Heart left ventricle (tissue), 16 donors: ENCODE measurements around the gene SCNN1G. TPM values are rescaled to one million over a fixed set of nuclear protein-coding genes. Genes with fewer than 3 reads are reported as not detected.

Experiments used
- ATAC-seq, 4 donors: fragments of 200-7000 bp; cut with Tn5 transposase; one replicate each; pipeline ENCODE4 v1.9.1; 2020 to 2022; ENCODE audit warnings: moderate library complexity in 4 of 4, mild to moderate bottlenecking in 3 of 4, moderate number of reproducible peaks in 1 of 4
- DNase-seq, 5 donors: peaks; one replicate each; pipeline ENCODE4 v3.0.0-alpha.2; 2020
- H3K27ac ChIP-seq, 12 donors: fragments of 200-600 bp; sonication (generic) in 4 of 12; one replicate each; pipeline versions ENCODE4 v1.5.0 to v1.8.0; 2016 to 2022; ENCODE audit warnings: mild to moderate bottlenecking in 2 of 12
- H3K27me3 ChIP-seq, 9 donors: fragments of 200-600 bp; sonication (generic) in 2 of 9; one replicate each; pipeline versions ENCODE4 v1.5.1 to v1.8.0; 2016 to 2022; ENCODE audit warnings: mild to moderate bottlenecking in 3 of 9
- H3K36me3 ChIP-seq, 9 donors: fragments of 200-600 bp; sonication (generic) in 2 of 9; one replicate each; pipeline versions ENCODE4 v1.5.0 to v1.8.0; 2018 to 2022; ENCODE audit warnings: mild to moderate bottlenecking in 2 of 9
- H3K4me1 ChIP-seq, 12 donors: fragments of 200-600 bp; sonication (generic) in 4 of 12; one replicate each; pipeline versions ENCODE4 v1.5.0 to v1.8.0; 2016 to 2022; ENCODE audit warnings: mild to moderate bottlenecking in 3 of 12
- H3K4me3 ChIP-seq, 12 donors: fragments of 200-600 bp; sonication (generic) in 4 of 12; one replicate each; pipeline versions ENCODE4 v1.5.0 to v1.8.0; 2017 to 2022; ENCODE audit warnings: mild to moderate bottlenecking in 9 of 12, moderate library complexity in 4 of 12
- H3K9me3 ChIP-seq, 12 donors: fragments of 200-600 bp; sonication (generic) in 4 of 12; one replicate each; pipeline versions ENCODE4 v1.5.0 to v1.8.0; 2016 to 2022; ENCODE audit warnings: mild to moderate bottlenecking in 1 of 12
- CTCF ChIP-seq, 12 donors: fragments of 200-600 bp; sonication (generic) in 4 of 12; IDR thresholded peaks; one replicate each; pipeline versions ENCODE4 v1.5.0 to v1.8.0; 2018 to 2022; ENCODE audit warnings: antibody characterized with exemption in 12 of 12, mild to moderate bottlenecking in 5 of 12
- POLR2A ChIP-seq, 2 donors: fragments of 450-650 bp; IDR thresholded peaks; one replicate each; pipeline ENCODE4 v1.6.1; 2017; ENCODE audit warnings: antibody characterized with exemption in 2 of 2, mild to moderate bottlenecking in 2 of 2, moderate library complexity in 2 of 2
- WGBS, 4 donors: extraction: QIAGEN DNeasy Blood & Tissue Kit in 2 of 4; methylation state at CpG; one replicate each; pipeline versions ENCODE4 v1.1.5 to v1.1.7; 2013 to 2018; 5-methylcytosine and 5-hydroxymethylcytosine counted together
- intact Hi-C, 10 donors: fragments of 100-400 bp; cut with DNase I; formaldehyde crosslinking; loops; one replicate each; pipeline versions ENCODE4 v1.11.1 to v1.14.2; 2022
- polyA plus RNA-seq, 2 donors: library from polyadenylated mRNA; stranded (reverse); fragments of 200-250 nt; gene quantifications; one replicate each; pipeline ENCODE4 v1.2.3, GENCODE V29; 2013
- total RNA-seq, 9 donors: library from RNA; depleted of rRNA in 2 of 9; stranded (reverse); fragments of >200 nt in 2 of 9; fragmentation: NEBNext Ultra II Directional in 3 of 9; extraction: Animal tissue kit (Norgen Biotek cat#: 25700) in 3 of 9; gene quantifications; one replicate each; pipeline versions ENCODE4 v1.1.0 to v1.2.4, GENCODE V29; 2016 to 2023
- donor health status: ischemic (EF 13 %, LVEDD 7.1; RV severe dilation, severe dysfunction).
- donor health status: healthy with polysubstance abuse.
- donor health status: DM: no; HTN: yes; CAD: no.
- donor health status: DM: no; HTN: no; CAD: no.
- donor health status: ischemic (EF 25% LVEDD 6.9; RV normal size, moderate dysfunction).
- donor health status: ischemic (EF 25% LVEDD 5.7; RV mildly dilated, moderate dysfunction).
- donor health status: healthy.
- donor health status: DM: yes; HTN: yes; CAD: no.
- donor health status: ischemic (EF 35%, LVEDD 5.7; RV mildly dilated, moderate dysfunction).
- donor health status: nonischemic (EF 11% LVEDD 7.7; RV severe dilation, severe dysfunction).
- donor health status: DM: yes; HTN: yes; CAD: no.
- donor health status: PGD.
- donor health status: ischemic (EF 29% LVEDD 5.4; RV normal size, mild dysfunction).
- donor health status: nonischemic (EF 23%, LVEDD 6.1; RV moderate dilation, normal function).

SCNN1G gene
- total and polyA plus RNA-seq, 11 donors = 0.03 to 0.20 (median 0.12) TPM; not detected in 7

- 56 to 67% (median 61%) methylated on average over 1 of the region's 1 CpG for WGBS, 4 donors
- intact Hi-C loops = loop anchor here in 4 of 10 donors (10.0 kb wide), 2 partner anchors 252 to 262 kb away; no protein-coding TSS in a partner anchor
Measured at GRCh38 chr16:23156946-23157460, 25.5 kb upstream of the SCNN1G start.

GRCh38 chr16:23158114-23158513, 24.4 kb upstream of the SCNN1G start:
- Histone ChIP-seq H3K27ac (no peak overlapping the region), H3K27me3 (no peaks in the 10 kb centered on the region), H3K4me1 (no peaks in the 10 kb centered on the region), H3K36me3 (no peaks in the 10 kb centered on the region), H3K4me3 (no peak overlapping the region), H3K9me3 (no peaks in the 10 kb centered on the region)
- DNase-seq (no peak), ATAC-seq (no peak)
- TF ChIP-seq CTCF (IDR thresholded peaks at IDR 0.05) (no peak), POLR2A (IDR thresholded peaks at IDR 0.05) (no peak)
- intact Hi-C loops = loop anchor here in 4 of 10 donors (10.0 kb wide), 2 partner anchors 253 to 263 kb away; no protein-coding TSS in a partner anchor
- 94 to 96% (median 95%) methylated on average over 6 of the region's 6 CpGs for WGBS, 4 donors

More at GRCh38 chr16:23156946-23157460, 25.5 kb upstream of the SCNN1G start:
- TF ChIP-seq POLR2A (IDR thresholded peaks at IDR 0.05) (no peak), CTCF (IDR thresholded peaks at IDR 0.05) (no peak)
- Histone ChIP-seq H3K36me3 (no peaks in the 10 kb centered on the region), H3K27ac (no peak overlapping the region), H3K4me3 (no peak overlapping the region), H3K9me3 (no peaks in the 10 kb centered on the region), H3K4me1 (no peaks in the 10 kb centered on the region), H3K27me3 (no peaks in the 10 kb centered on the region)
- ATAC-seq (no peak), DNase-seq (no peak)

- ATAC-seq = no peak
- H3K27ac ChIP-seq = no peak overlapping the region
- no peak overlapping the region for H3K4me3 ChIP-seq
- no peaks in the 10 kb centered on the region for H3K36me3 ChIP-seq
- H3K27me3 ChIP-seq = peaks cover 0 to 5% (median 0%) of the 10 kb centered on the region in 9 donors
- H3K9me3 ChIP-seq = peaks cover 0 to 6% (median 0%) of the 10 kb centered on the region in 12 donors
- no peak for DNase-seq
- no peaks in the 10 kb centered on the region for H3K4me1 ChIP-seq
- intact Hi-C loops = loop anchor here in 1 of 10 donors (10.0 kb wide), 1 partner anchor 145 kb away; the partner anchor contains the start of gene SCNN1B
- 63 to 69% (median 67%) methylated on average over 4 of the region's 4 CpGs for WGBS, 4 donors
- TF ChIP-seq CTCF (IDR thresholded peaks at IDR 0.05) (no peak), POLR2A (IDR thresholded peaks at IDR 0.05) (no peak)
Measured at GRCh38 chr16:23160082-23160481, 22.5 kb upstream of the SCNN1G start.

- no peaks in the 10 kb centered on the region for H3K4me1 ChIP-seq
- peaks cover 0 to 5% (median 0%) of the 10 kb centered on the region in 9 donors for H3K27me3 ChIP-seq
- intact Hi-C loops = loop anchor here in 1 of 10 donors (10.0 kb wide), 1 partner anchor 144 kb away; the partner anchor contains the start of gene SCNN1B
- WGBS, 4 donors = 70 to 78% (median 75%) methylated on average over 3 of the region's 3 CpGs
- DNase-seq (no peak), ATAC-seq (no peak)
- no peak overlapping the region for H3K27ac ChIP-seq
- TF ChIP-seq CTCF (IDR thresholded peaks at IDR 0.05) (no peak), POLR2A (IDR thresholded peaks at IDR 0.05) (no peak)
- H3K36me3 ChIP-seq = no peaks in the 10 kb centered on the region
- H3K9me3 ChIP-seq = peaks cover 0 to 10% (median 0%) of the 10 kb centered on the region in 12 donors
- H3K4me3 ChIP-seq = no peak overlapping the region
Measured at GRCh38 chr16:23160574-23160973, 22.0 kb upstream of the SCNN1G start.
